HG03108 (cell line): ENCODE results near the gene PSMD8.
"Not testable (repeated sequence)": the region's sequence is repeated elsewhere in the genome, so short reads cannot be mapped to it uniquely, and the experiment has no call there.

Experiments used
- ATAC-seq: cut with Tn5 transposase; IDR thresholded peaks from one replicate; pipeline ENCODE4 v1.9.1; 2021; ENCODE audit warnings: moderate library complexity; ENCODE audit not compliant: unreplicated experiment

PSMD8 gene

DNA sequence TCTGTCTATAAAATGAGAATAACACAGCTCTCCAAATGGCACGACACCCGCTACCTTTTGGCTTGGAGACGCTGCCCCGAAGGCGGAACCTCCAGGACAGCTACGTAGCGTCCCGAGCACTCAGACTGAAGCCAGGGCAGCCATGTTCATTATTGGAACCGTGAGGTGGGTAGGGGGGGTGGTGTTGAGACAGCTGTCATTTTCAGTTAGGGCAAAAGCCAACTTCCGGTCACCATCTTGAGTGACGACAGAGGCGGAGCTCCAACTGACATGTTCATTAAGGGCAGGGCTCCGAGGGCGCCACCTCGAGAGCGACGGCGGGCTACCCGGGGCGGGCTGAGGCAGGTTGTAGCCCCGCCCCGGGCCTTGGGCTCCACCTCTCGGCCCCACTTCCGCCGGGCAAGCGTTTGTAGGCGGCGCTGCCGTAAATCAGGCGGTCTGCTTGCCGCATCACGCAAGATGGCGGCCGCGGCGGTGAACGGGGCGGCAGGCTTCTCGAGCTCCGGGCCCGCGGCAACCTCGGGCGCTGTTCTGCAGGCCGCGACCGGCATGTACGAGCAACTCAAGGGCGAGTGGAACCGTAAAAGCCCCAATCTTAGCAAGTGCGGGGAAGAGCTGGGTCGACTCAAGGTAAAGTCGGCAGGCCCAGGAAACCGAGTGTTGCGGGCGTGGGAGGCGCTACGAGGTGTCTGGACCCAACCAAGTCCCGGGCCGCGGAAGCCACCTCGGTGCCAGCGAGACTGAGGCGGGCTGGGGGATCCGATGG lies at the start of gene PSMD8:
Gene PSMD8 (plus strand): TSS at position 240 of the 766 bp plus-strand sequence. CDS start 31 bp downstream, at position 271.
- peak; percentile 94 for ATAC-seq

DNA sequence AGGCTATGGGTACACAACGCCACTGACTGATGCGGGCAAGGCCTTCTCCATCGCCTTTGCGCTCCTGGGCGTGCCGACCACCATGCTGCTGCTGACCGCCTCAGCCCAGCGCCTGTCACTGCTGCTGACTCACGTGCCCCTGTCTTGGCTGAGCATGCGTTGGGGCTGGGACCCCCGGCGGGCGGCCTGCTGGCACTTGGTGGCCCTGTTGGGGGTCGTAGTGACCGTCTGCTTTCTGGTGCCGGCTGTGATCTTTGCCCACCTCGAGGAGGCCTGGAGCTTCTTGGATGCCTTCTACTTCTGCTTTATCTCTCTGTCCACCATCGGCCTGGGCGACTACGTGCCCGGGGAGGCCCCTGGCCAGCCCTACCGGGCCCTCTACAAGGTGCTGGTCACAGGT lies 47.8 kb upstream of the PSMD8 start:
- no peak for ATAC-seq

DNA sequence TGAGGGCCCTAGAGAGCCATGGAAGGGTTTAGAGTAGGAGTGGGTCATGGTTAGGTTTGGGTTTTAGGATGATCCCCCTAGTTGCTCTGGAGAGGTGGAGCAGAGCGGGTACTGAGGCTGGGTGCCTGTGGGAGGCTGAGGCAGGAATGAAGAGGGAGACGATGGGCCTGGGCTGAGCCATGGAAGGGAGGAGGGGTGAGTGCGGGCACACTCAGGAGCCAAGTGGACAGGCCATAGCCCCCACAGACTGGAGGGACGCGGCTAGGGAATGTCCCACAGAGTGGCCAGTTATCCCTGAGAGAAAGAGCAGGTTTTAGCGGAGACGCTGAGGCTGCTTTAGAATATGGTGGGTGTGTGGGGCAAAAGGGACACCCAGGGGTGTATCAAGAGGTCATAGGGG lies 44.7 kb upstream of the PSMD8 start:
- ATAC-seq = no peak

DNA sequence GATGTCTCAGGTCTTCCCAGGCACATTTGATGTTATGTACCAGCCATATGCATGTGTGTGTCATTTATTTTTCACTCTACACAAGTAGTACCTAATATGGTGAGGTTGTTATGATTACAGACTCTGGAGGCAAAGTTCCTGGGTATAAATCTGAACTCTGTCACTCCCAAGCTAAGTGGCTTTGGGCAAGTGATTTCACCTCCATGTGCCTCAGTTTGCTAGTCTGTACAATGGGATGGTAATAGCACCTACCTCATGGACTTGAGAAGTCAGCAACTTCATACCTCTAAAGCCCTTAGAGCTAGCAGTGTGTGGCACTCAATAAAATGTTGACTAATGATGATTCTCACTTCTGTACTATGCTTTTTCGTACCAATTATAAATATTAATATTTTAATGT lies 42.6 kb upstream of the PSMD8 start:
- no peak for ATAC-seq

DNA sequence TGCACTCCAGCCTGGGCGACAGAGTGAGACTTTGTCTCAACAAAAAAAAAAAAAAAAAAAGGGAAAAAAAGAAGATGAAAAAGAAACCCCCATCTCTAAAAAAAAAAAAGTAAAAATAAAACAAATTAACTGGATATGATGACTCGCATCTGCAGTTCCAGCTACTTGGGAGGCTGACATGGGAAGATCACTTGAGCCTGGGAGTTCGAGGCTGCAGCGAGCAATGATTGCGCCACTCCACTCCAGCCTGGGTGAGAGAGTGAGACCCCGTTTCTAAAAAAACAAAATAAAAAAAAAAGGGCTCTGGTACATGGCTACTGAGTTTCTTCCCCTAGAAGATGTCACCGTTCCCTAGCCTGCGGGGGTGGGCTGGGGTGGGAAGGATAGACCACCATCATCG lies 41.1 kb upstream of the PSMD8 start:
- no peak for ATAC-seq

DNA sequence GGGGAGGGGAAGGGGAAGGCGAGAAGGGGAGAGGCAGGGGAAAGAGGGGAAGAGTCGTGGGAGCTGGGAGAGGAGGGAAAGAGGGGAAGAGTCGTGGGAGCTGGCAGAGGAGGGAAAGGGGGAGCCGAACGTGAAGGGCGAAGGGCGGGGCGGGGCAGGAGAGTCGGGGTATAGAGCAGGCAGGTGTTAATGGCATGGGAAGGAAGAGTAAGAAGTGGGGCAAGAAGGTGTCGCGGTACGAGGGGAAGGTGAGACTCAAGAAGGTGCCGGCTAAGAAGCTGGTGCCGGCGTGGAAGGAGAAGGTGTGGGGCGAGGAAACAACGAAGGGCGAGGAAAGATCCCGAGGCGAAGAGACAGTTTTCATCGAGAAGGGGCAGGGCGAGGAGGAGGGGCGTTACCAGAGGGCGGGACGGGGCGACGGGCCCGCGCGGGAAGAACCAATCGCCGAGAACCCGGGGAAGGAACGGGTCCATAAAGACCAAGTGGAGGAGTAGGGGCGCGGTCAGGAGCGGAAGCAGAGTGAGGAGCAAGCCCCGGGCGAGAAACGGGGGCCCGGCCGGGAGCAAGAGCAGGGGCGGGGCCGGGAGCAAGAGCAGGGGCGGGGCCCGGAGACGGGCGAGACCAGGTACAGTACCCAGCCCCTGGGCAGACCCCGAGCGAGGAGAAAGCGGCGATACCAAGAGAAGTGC lies 38.3 kb upstream of the PSMD8 start:
- ATAC-seq = peak; percentile 65

DNA sequence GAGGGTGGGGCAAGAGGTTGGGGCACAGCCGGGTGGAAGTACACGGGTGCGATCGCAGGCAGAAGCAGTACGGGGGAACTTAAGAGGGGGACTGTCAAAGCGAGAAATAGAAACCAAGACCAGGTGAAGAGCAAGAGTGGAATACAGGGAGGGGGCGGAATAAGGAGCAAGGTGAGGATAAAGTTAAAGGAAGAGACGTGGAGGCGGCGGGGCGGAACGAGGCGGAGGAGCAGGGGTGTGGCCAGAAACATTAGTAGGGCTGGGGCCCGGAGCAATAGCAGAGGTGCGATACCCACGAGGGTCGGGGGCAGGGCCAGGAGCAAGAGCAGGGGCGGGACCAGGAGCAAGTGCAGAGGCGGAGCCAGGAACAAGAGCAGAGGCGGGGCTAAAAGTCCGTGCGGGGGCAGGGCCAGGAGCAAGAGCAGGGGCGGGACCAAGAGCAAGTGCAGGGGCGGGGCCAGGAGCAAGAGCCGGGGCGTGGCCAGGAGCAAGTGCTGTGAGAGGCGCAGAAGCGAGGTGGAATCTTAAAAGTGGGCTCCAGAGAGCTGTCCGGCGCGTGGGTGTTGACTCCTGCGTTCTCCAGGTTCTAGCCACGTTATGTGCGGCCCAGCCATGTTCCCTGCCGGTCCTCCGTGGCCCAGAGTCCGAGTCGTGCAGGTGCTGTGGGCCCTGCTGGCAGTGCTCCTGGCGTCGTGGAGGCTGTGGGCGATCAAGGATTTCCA lies 37.6 kb upstream of the PSMD8 start:
- peak; percentile 44 for ATAC-seq

DNA sequence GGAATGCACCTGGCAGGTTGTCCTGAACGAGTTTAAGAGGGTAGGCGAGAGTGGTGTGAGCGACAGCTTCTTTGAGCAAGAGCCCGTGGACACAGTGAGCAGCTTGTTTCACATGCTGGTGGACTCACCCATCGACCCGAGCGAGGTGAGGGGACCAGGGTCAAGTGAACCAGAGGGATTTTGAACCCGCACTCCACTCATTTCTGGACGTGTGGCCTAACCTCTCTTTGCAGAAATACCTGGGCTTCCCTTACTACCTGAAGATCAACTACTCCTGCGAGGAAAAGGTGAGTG lies 37.1 kb upstream of the PSMD8 start:
- no peak for ATAC-seq

DNA sequence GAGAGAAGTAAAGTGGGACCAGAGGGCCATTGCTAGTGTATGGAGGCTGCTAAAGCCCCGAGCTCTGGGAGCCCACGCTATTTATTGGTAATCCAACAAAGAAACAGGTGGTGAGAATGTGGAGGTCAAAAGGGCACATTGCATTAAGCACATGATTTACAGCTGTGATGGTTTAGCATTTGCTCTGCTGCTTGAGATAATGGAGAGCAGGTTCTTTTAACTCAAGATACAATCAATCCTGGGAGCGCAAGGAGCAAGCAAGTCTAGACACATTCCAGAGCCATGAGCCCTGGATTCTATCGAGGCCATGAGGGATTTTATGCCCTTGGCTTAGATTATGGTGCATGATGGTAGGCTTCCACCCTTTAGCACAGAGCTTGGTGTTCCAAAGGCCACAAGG lies 35.4 kb upstream of the PSMD8 start:
- ATAC-seq = not testable (repeated sequence)

DNA sequence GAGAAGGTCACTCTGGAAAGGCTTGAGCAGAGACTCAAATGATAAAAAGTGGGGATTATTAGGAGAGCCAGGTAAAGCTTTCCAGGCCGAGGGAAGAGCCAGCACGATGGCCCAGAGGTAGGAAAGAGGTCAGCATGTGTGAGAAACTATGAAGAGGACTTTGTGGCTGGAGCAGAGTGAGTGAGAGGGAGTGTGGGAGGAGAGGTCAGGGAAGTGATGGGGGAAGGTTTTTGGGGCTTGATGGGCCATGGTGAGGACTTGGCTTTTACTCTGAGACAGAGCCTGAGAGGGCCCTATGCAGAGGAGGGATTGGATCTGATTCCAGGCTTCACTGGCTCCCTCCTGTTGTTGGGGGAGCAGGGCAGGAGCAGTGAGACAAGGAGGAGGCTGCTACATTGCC lies 33.4 kb upstream of the PSMD8 start:
- no peak for ATAC-seq

DNA sequence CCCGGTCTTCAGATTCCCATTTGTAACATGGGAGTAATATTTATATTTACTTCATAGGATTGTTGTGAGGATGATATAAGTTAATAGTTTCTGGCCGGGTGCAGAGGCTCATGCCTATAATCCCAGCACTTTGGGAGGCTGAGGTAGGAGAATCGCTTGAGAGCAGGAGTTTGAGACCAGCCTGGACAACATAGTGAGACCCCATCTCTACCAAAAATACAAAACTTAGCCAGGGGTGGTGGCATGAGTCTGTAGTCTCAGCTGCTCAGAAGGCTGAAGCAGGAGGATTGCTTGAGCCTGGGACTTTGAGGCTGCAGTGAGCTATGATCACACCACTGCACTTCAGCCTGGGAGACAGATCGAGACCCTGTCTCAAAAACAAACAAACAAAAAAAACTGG lies 27.5 kb upstream of the PSMD8 start:
- no peak for ATAC-seq

DNA sequence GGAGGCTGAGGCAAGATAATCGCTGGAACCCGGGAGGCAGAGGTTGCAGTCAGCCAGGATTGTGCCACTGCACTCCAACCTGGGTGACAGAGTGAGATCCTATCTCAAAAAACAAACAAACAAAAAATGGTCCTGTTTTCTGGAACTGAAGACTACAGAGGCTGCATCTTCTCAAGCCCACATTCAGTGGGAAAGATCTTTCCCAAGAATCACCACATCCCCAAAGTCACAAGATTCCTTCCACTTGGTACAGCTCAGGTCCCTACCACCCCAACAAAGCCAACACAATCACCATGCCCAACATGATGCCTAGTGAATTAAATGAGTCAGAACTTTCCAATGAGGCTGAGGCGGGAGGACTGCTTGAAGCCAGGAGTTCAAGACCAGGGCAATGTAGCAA lies 23.5 kb upstream of the PSMD8 start:
- no peak for ATAC-seq

DNA sequence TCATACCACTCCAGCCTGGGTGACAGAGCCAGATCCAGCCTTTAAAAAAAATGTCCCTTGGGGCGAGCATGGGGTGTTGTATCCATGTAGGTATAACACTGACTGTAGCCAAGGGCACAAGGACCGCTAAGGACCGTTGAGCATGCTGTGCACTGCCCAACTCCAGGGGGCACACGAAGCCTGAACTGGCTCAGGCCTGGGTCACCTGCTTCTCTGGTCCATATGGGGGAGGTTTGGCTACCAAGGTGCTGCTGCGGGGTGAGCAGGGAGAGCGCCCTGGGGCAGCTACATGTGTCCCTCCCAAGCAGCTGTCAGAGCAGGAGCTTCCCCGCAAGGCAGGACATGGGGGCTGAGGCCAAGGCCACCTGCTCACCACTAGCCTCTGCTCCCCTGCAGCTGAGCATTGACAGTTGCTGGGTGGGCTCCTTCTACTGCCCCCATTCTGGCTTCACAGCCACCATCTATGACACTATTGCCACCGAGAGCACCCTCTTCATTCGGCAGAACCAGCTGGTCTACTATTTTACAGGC lies 22.4 kb upstream of the PSMD8 start:
- no peak for ATAC-seq

DNA sequence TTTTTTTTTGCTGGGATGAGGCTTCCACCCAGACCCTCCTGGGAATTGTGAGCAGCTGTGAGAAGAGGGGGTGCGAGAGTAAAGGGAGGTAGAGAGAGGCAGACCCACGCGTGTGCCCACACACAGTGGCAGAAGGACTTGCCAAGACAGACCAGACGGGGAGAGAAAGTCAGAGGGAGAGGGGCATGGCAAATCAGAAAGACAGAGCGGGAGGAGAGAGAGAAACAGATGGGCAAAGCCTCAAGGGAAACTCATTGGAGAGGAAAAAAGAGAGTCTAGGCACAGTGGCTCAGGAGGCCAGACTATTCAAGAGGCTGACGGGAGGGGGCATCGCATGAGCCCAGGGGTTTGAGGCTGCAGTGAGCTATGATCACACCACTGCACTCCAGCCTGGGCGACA lies 21.8 kb upstream of the PSMD8 start:
- ATAC-seq = no peak

DNA sequence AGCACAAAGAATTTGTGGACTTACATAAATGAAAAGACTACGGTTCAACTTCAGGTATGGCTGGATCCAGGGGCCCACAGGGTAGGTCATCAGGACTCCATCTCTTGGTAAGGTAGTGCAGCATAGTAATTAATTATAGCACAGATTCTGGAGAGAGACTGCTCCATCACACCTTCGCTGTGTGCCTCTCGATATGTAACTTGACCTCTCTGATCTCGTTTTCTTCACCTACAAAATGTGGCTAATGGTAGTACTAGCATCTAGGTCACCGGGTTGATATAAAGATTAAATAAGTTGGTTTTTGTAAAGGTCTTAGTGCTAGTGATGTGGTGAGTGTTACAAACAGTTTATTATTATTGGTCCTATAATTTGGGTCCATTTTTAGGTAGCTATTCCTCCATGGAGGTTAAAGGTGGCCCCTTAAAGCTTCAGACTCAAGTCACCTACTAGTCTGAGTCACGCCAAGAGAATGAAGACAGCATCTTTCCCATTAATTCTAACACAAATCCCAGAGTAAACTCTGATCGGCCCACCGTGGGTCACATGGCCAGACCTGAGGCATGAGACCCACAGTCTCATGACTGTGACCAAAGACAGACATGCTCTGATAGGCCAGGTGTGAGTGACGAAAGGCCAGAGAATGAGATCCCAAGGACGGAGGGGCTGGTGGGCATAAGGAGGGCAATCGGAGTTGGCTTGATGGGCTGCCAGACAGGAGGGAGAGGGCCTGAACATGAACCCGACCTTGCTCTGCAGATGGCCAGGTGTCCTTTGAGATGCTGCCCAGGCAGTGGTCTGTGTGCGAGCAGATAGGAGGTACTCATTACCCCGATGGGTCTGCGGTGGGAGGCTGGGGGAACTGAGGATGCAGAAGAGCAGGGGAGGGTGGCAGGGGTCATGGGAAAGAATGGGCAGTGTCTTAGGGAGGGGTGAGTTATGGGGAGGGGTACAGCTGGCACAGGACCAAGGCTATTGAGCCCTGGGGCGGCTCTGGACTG lies 18.3 kb upstream of the PSMD8 start:
- ATAC-seq = no peak

DNA sequence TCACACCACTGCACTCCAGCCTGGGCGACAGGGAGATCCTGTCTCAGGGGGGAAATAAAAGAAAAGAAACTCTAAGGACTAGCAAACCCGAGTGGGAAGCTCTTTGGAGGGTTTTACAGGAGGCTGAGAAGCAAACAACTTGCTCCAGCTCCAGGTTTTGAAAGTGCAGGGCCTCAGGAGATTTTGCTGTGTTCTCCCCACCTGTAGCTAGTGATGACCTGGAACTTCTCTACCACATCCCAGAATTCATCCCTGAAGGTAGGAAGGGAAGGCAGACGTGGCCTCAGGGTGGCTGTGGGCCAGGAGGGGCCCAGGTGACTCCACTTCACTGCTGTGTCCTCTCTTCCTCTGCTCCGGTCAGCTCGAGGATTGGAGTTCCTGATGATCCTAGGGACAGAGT lies 16.3 kb upstream of the PSMD8 start:
- ATAC-seq = no peak

DNA sequence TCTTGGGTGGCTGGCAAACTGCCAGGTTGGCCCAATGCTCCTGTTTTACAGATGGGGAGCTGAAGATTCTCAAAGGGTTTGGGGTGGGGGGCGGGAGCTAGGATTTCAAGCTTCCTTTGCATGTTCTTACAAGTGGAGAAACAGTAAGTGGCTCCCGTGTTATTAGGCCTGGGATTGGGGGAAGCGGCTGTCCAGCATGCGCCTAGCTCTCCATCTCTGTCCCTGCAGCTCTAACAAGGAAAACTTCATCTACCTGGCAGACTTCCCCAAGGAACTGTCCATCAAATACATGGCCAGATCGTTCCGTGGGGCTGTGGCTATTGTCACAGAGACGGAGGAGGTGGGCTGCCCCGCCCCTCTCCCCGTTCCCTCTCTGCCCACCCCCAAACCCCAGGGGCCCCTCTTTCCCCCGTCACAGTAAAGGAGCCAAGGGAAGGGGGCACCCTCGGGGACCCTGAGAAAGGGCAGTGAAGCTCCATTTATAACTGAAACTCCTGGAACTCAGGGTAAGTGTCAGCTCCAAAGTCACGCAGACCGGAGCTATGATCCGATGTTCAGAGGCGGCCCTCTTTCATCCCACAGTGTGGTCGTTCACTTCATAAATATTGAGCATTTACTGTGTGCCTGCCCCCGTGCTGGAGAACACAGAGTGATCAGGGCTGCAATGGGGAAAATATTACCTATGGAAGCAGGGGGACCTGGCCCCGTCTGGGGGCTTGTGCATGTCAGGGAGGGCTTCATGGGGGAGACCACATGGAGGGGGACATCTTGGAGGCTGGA lies 14.9 kb upstream of the PSMD8 start:
- no peak for ATAC-seq

DNA sequence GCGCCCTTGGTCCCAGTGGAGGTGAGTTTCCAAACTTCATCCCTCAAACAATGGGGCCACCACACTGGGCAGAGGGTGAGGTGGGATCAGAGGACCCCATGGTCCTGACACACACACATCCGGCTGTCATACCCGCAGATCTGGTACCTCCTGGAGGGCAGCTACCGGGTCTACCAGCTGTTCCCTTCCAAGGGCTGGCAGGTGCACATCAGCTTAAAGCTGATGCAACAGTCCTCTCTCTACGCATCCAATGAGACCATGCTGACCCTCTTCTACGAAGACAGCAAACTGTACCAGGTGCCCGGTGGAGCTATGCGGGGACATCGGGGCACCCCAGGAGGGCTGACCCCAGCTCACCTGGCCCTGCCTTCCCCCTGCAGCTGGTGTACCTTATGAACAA lies 14.0 kb upstream of the PSMD8 start:
- no peak for ATAC-seq

DNA sequence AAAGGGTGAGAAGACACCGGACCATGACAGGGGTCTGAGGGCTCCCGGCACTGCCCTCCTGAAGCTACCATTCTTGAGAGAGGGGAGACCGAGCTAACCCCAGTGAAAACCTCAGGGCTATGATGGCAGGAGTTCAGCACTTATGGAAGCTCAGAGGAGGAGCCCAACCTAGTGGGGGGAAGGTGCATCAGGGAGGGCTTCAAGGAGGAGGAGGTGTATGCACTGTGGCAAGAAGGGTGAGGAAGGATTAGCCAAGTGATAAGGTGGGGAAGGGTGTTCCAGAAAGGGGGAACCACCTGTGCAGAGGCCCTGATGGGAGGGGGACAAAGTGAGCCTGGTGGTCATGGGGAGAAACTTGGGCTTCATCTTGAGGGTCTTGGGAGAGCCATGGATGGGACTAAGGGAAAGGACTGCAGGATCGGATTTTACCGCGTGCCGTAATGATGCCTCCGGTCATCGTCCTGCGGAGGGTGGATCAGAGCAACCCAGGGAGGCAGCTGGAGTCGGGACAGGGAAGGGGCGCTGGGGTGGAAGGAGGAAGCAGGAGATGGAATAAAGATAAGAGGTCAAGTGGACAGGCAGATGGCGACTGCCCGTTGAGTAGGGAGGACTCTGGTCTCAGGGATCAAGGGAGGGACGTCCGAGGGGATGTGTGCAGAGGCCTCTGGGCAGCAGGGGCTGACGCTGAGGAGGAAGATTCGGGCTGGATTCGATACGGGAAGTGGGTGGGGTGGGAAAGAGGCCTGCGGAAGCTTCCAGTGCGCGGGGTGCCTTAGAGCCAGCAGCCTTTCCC lies 13.3 kb upstream of the PSMD8 start:
- no peak for ATAC-seq
